GM21390 (cell line): ENCODE results near the gene SCRG1.

Experiments
- ATAC-seq: cut with Tn5 transposase; IDR thresholded peaks from one replicate; pipeline ENCODE4 v1.9.1; 2021; ENCODE audit not compliant: unreplicated experiment

SCRG1 gene

GRCh38 chr4:173365359-173365996 lies 33.4 kb downstream of the SCRG1 start:
- no peak for ATAC-seq

GRCh38 chr4:173362666-173363065 lies 36.2 kb downstream of the SCRG1 start:
- ATAC-seq = no peak

- ATAC-seq = no peak
These were observed 38.2 kb downstream of the SCRG1 start for GRCh38 chr4:173360587-173361221.

- no peak for ATAC-seq
These were observed 41.0 kb downstream of the SCRG1 start for GRCh38 chr4:173357939-173358338.

- no peak for ATAC-seq
These were observed 51.4 kb downstream of the SCRG1 start for GRCh38 chr4:173347467-173347866.

- no peak for ATAC-seq
These were observed 52.8 kb downstream of the SCRG1 start for GRCh38 chr4:173346074-173346473.

- ATAC-seq = no peak
These were observed 53.3 kb downstream of the SCRG1 start for GRCh38 chr4:173345648-173346047.

- ATAC-seq = no peak
These were observed 55.0 kb downstream of the SCRG1 start for GRCh38 chr4:173343832-173344397.

GRCh38 chr4:173337463-173337862 lies 61.5 kb downstream of the SCRG1 start:
- ATAC-seq = no peak

GRCh38 chr4:173334891-173335752 lies 63.8 kb downstream of the SCRG1 start:
- ATAC-seq = peak; percentile 36
